ENCODE results near the gene FGF12.

The FGF12 gene

DNA sequence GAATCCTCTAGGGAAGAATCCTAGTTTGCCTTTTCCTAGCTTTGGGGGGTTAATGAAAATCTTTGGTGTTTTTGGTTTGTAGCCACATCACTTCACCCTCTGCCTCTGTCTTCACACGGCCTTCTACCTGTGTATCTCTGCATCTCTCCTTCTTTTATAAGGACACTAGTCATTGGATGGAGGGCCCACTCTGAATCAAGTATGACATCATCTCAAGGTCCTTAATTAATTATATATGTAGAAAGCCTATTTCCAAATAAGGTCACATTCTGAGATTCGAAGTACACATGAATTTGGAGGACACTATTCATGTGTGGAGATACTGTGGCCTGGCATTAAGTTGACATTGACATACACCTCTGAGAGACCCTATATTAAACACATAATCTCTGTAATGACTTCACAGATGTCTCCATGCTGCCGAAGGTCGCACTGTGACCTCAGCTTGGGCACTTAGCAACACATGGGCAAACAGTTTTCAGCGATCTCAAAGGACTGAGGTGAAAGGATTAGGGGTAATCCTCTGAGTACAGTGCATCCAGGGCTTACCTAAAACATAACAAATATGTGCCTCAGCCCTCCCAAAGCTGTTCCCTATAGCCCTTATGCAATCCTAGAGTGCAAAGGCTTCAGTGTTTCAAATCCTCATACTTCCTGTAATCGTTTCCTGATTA lies 446.0 kb downstream of the FGF12 start:
- Histone ChIP-seq H3K79me2 (ENCODE audit: control insufficient read depth, low read length) (no peaks in the 10 kb centered on the region), H3K27me3 (ENCODE audit: control insufficient read depth, low read length) (no peaks in the 10 kb centered on the region), H3F3A (ENCODE audit: control insufficient read depth, insufficient read depth) (no peaks in the 10 kb centered on the region), H3K36me3 (ENCODE audit: control insufficient read depth, low read length) (no peaks in the 10 kb centered on the region), H4K20me1 (ENCODE audit: control insufficient read depth, insufficient read depth, low read depth, low read length) (no peaks in the 10 kb centered on the region), H3K4me1 (ENCODE audit: control insufficient read depth, low read length) (no peaks in the 10 kb centered on the region), H3K4me3 (ENCODE audit: low read length) (no peak overlapping the region), H3K4me2 (ENCODE audit: low read length) (no peak overlapping the region), H3K9me2 (replicated peaks; ENCODE audit: control insufficient read depth, low read length) (no peaks in the 10 kb centered on the region), H3K27ac (ENCODE audit: low read depth, low read length) (no peak overlapping the region), H3K9me3 (ENCODE audit: control insufficient read depth, insufficient read depth, low read length) (no peaks in the 10 kb centered on the region)
- TF ChIP-seq EZH2phosphoT487 (IDR thresholded peaks at IDR 0.05; ENCODE audit: borderline replicate concordance, low read length) = no peak
- TF ChIP-seq, protein P1, sequence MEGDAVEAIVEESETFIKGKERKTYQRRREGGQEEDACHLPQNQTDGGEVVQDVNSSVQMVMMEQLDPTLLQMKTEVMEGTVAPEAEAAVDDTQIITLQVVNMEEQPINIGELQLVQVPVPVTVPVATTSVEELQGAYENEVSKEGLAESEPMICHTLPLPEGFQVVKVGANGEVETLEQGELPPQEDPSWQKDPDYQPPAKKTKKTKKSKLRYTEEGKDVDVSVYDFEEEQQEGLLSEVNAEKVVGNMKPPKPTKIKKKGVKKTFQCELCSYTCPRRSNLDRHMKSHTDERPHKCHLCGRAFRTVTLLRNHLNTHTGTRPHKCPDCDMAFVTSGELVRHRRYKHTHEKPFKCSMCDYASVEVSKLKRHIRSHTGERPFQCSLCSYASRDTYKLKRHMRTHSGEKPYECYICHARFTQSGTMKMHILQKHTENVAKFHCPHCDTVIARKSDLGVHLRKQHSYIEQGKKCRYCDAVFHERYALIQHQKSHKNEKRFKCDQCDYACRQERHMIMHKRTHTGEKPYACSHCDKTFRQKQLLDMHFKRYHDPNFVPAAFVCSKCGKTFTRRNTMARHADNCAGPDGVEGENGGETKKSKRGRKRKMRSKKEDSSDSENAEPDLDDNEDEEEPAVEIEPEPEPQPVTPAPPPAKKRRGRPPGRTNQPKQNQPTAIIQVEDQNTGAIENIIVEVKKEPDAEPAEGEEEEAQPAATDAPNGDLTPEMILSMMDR (IDR thresholded peaks at IDR 0.05; ENCODE audit: low read depth, low read length, poor library complexity, severe bottlenecking) = no peak

DNA sequence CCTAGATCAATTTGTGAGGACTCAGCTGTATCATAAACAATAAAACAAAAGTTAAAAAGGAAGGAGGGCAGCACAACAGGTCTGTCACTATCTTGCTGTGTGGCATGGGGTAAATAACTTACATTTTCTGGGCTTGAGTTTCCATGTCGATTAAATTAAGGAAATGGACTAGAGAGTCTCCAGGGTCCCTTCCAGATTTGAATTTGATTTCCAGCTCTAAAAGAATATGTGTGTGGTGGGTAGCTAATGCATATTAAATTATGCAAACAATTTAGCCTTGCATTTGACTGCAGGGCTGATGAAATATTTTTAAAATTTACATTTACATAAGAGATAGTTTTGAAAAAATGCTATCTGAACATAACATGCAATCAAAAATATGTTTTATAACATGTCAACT lies 447.7 kb downstream of the FGF12 start:
- TF ChIP-seq, protein P1 (IDR thresholded peaks at IDR 0.05; ENCODE audit: low read depth, low read length, poor library complexity, severe bottlenecking) = no peak
- TF ChIP-seq EZH2phosphoT487 (IDR thresholded peaks at IDR 0.05; ENCODE audit: borderline replicate concordance, low read length) = no peak
- Histone ChIP-seq H3F3A (ENCODE audit: control insufficient read depth, insufficient read depth) (no peaks in the 10 kb centered on the region), H3K36me3 (ENCODE audit: control insufficient read depth, low read length) (no peaks in the 10 kb centered on the region), H3K27ac (ENCODE audit: low read depth, low read length) (no peak overlapping the region), H3K4me1 (ENCODE audit: control insufficient read depth, low read length) (no peaks in the 10 kb centered on the region), H4K20me1 (ENCODE audit: control insufficient read depth, insufficient read depth, low read depth, low read length) (no peaks in the 10 kb centered on the region), H3K4me2 (ENCODE audit: low read length) (no peak overlapping the region), H3K79me2 (ENCODE audit: control insufficient read depth, low read length) (no peaks in the 10 kb centered on the region), H3K9me2 (replicated peaks; ENCODE audit: control insufficient read depth, low read length) (no peaks in the 10 kb centered on the region), H3K9me3 (ENCODE audit: control insufficient read depth, insufficient read depth, low read length) (no peaks in the 10 kb centered on the region), H3K4me3 (ENCODE audit: low read length) (no peak overlapping the region), H3K27me3 (ENCODE audit: control insufficient read depth, low read length) (no peaks in the 10 kb centered on the region)

DNA sequence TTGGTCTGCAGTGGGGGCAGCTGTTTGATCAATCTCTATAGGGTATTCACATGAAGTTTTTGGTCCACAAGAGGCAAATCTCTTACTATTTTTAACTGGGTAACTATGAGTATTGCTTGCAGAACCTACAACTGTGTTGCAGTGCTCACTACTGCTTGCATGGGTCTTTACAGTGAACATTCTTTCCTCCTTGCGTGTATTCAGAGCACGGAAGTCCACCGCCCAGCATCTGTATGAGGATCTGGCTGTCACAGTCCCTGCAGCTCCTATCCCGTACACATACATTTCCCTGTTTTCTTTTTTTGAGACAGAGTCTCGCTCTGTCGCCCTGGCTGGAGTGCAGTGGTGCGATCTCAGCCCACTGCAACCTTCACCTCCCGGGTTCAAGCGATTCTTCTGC lies 449.9 kb downstream of the FGF12 start:
- Histone ChIP-seq H3K27ac (ENCODE audit: low read depth, low read length) (no peak overlapping the region), H3F3A (ENCODE audit: control insufficient read depth, insufficient read depth) (no peaks in the 10 kb centered on the region), H3K36me3 (ENCODE audit: control insufficient read depth, low read length) (no peaks in the 10 kb centered on the region), H4K20me1 (ENCODE audit: control insufficient read depth, insufficient read depth, low read depth, low read length) (no peaks in the 10 kb centered on the region), H3K4me3 (ENCODE audit: low read length) (no peak overlapping the region), H3K79me2 (ENCODE audit: control insufficient read depth, low read length) (no peaks in the 10 kb centered on the region), H3K9me2 (replicated peaks; ENCODE audit: control insufficient read depth, low read length) (no peaks in the 10 kb centered on the region), H3K4me2 (ENCODE audit: low read length) (no peak overlapping the region), H3K9me3 (ENCODE audit: control insufficient read depth, insufficient read depth, low read length) (no peaks in the 10 kb centered on the region), H3K4me1 (ENCODE audit: control insufficient read depth, low read length) (no peaks in the 10 kb centered on the region), H3K27me3 (ENCODE audit: control insufficient read depth, low read length) (no peaks in the 10 kb centered on the region)
- TF ChIP-seq EZH2phosphoT487 (IDR thresholded peaks at IDR 0.05; ENCODE audit: borderline replicate concordance, low read length) = no peak
- TF ChIP-seq, protein P1 (IDR thresholded peaks at IDR 0.05; ENCODE audit: low read depth, low read length, poor library complexity, severe bottlenecking) = no peak

Measured in DOHH2 (cell line).